HEK293 (cell line): ENCODE results near the gene BCL2L13.

Source experiments
- CTCF ChIA-PET: fragments of 350-600 bp; formaldehyde crosslinking; extraction: SDS; loops from one replicate; lab custom pipeline; 2021; ENCODE audit warnings: antibody characterized with exemption; lab: Yijun Ruan, JAX
- POLR2A ChIA-PET: fragments of 300-600 bp; formaldehyde crosslinking; extraction: SDS; loops from one replicate; lab custom pipeline; 2020; ENCODE audit warnings: antibody characterized with exemption, inconsistent platforms; lab: Yijun Ruan, JAX
- H3K27ac ChIP-seq: fragments of 200-500 bp; sonication (Bioruptor generic); 2 replicates; pipeline ENCODE4 v1.5.1; 2014; ENCODE audit warnings: low read depth, low read length, control low read depth, inconsistent platforms; ENCODE audit errors: extremely low read depth
- H3K36me3 ChIP-seq, 2 experiments: fragments of 200-500 bp in 1 of 2; sonication (Bioruptor generic) in 1 of 2; 1 replicate in 1 of 2; 2 replicates in 1 of 2; pipeline ENCODE4 v1.5.1; 2014 to 2017; ENCODE audit warnings: inconsistent platforms in 2 of 2, low read length in 2 of 2; ENCODE audit not compliant: control insufficient read depth in 2 of 2, insufficient read depth in 1 of 2
- H3K4me1 ChIP-seq: fragments of 200-500 bp; sonication (Bioruptor generic); 2 replicates; pipeline ENCODE4 v1.5.1; 2014; ENCODE audit warnings: mild to moderate bottlenecking, low read length, inconsistent platforms; ENCODE audit not compliant: control insufficient read depth, insufficient read depth
- H3K4me3 ChIP-seq: 2 replicates; pipeline ENCODE4 v1.5.1; 2011; ENCODE audit warnings: low read depth, mild to moderate bottlenecking, control low read depth, low read length, moderate library complexity
- H3K9me3 ChIP-seq: fragments of 200-500 bp; sonication (Bioruptor generic); 2 replicates; pipeline ENCODE4 v1.5.1; 2014; ENCODE audit warnings: low read depth, low read length, inconsistent platforms; ENCODE audit not compliant: control insufficient read depth, insufficient read depth
- GFI1B ChIP-seq: fragments of 450-650 bp; formaldehyde crosslinking; IDR thresholded peaks from 2 replicates; pipeline ENCODE4 v1.5.1; 2016; ENCODE audit warnings: missing biosample characterization, missing genetic modification characterization
- KLF1 ChIP-seq: fragments of 450-650 bp; formaldehyde crosslinking; IDR thresholded peaks from 2 replicates; pipeline ENCODE4 v1.5.1; 2016; ENCODE audit warnings: missing biosample characterization, missing genetic modification characterization
- KLF16 ChIP-seq: fragments of 450-650 bp; formaldehyde crosslinking; IDR thresholded peaks from 2 replicates; pipeline ENCODE4 v1.5.1; 2017; ENCODE audit warnings: missing biosample characterization, missing genetic modification characterization
- SP2 ChIP-seq: fragments of 450-650 bp; formaldehyde crosslinking; IDR thresholded peaks from 2 replicates; pipeline ENCODE4 v1.5.1; 2016; ENCODE audit warnings: missing biosample characterization, missing genetic modification characterization
- ZEB2 ChIP-seq: fragments of 450-650 bp; formaldehyde crosslinking; IDR thresholded peaks from 2 replicates; pipeline ENCODE4 v1.5.1; 2016; ENCODE audit warnings: missing biosample characterization, missing genetic modification characterization
- ZIC2 ChIP-seq: fragments of 450-650 bp; formaldehyde crosslinking; IDR thresholded peaks from 2 replicates; pipeline ENCODE4 v1.5.1; 2016; ENCODE audit warnings: missing biosample characterization, missing genetic modification characterization
- ZNF114 ChIP-seq: fragments of 450-650 bp; formaldehyde crosslinking; IDR thresholded peaks from 2 replicates; pipeline ENCODE4 v1.5.0; 2017; ENCODE audit warnings: missing biosample characterization, missing genetic modification characterization
- ZNF140 ChIP-seq: fragments of 450-650 bp; formaldehyde crosslinking; IDR thresholded peaks from 2 replicates; pipeline ENCODE4 v1.5.1; 2016; ENCODE audit warnings: missing biosample characterization, missing genetic modification characterization
- ZNF24 ChIP-seq: fragments of 450-650 bp; formaldehyde crosslinking; IDR thresholded peaks from 2 replicates; pipeline ENCODE4 v1.5.1; 2016; ENCODE audit warnings: missing biosample characterization, missing genetic modification characterization
- ZNF280D ChIP-seq: fragments of 450-650 bp; formaldehyde crosslinking; IDR thresholded peaks from 2 replicates; pipeline ENCODE4 v1.5.1; 2016; ENCODE audit warnings: missing biosample characterization, missing genetic modification characterization
- ZNF404 ChIP-seq: fragments of 450-650 bp; formaldehyde crosslinking; IDR thresholded peaks from 2 replicates; pipeline ENCODE4 v1.5.1; 2017; ENCODE audit warnings: missing biosample characterization, missing genetic modification characterization
- ZNF548 ChIP-seq: fragments of 450-650 bp; formaldehyde crosslinking; IDR thresholded peaks from 2 replicates; pipeline ENCODE4 v1.5.1; 2016; ENCODE audit warnings: missing biosample characterization, missing genetic modification characterization
- ZNF561 ChIP-seq: fragments of 450-650 bp; IDR thresholded peaks from 2 replicates; pipeline ENCODE4 v1.5.1; 2018; ENCODE audit warnings: missing biosample characterization, missing genetic modification characterization, borderline replicate concordance
- ZNF664 ChIP-seq: fragments of 450-650 bp; formaldehyde crosslinking; IDR thresholded peaks from 2 replicates; pipeline ENCODE4 v1.5.1; 2016; ENCODE audit warnings: missing biosample characterization, missing genetic modification characterization
- ZNF677 ChIP-seq: fragments of 450-650 bp; IDR thresholded peaks from 2 replicates; pipeline ENCODE4 v1.5.0; 2018; ENCODE audit warnings: missing biosample characterization, mild to moderate bottlenecking, missing genetic modification characterization, moderate library complexity
- ZNF785 ChIP-seq: fragments of 450-650 bp; formaldehyde crosslinking; IDR thresholded peaks from 2 replicates; pipeline ENCODE4 v1.5.1; 2016; ENCODE audit warnings: missing biosample characterization, missing genetic modification characterization
- ZNF843 ChIP-seq: fragments of 450-650 bp; formaldehyde crosslinking; IDR thresholded peaks from 2 replicates; pipeline ENCODE4 v1.5.1; 2016; ENCODE audit warnings: missing biosample characterization, missing genetic modification characterization
- ZXDB ChIP-seq: fragments of 450-650 bp; formaldehyde crosslinking; IDR thresholded peaks from 2 replicates; pipeline ENCODE4 v1.5.1; 2016; ENCODE audit warnings: missing biosample characterization, missing genetic modification characterization
- TF ChIP-seq, protein P1 (sequence below): fragments of 450-650 bp; formaldehyde crosslinking; IDR thresholded peaks from 2 replicates; pipeline ENCODE4 v1.5.1; 2016; ENCODE audit warnings: missing biosample characterization, missing genetic modification characterization, borderline replicate concordance

Gene BCL2L13

GRCh38 chr22:17698948-17699347, 60.4 kb downstream of the BCL2L13 start:
- Histone ChIP-seq H3K36me3 (peaks cover 9 to 10% of the 10 kb centered on the region in 2 experiments), H3K27ac (no peak overlapping the region), H3K9me3 (no peaks in the 10 kb centered on the region), H3K4me3 (no peak overlapping the region), H3K4me1 (no peaks in the 10 kb centered on the region)
- ChIA-PET POLR2A (no interaction called here), CTCF (interaction anchor here (1.0 kb wide), 1 partner anchor 16 kb away, joined by 4 read pairs; no protein-coding TSS in a partner anchor)
- TF ChIP-seq ZXDB (tag by site-specific recombination) (no peak), ZNF280D (no peak)

DNA sequence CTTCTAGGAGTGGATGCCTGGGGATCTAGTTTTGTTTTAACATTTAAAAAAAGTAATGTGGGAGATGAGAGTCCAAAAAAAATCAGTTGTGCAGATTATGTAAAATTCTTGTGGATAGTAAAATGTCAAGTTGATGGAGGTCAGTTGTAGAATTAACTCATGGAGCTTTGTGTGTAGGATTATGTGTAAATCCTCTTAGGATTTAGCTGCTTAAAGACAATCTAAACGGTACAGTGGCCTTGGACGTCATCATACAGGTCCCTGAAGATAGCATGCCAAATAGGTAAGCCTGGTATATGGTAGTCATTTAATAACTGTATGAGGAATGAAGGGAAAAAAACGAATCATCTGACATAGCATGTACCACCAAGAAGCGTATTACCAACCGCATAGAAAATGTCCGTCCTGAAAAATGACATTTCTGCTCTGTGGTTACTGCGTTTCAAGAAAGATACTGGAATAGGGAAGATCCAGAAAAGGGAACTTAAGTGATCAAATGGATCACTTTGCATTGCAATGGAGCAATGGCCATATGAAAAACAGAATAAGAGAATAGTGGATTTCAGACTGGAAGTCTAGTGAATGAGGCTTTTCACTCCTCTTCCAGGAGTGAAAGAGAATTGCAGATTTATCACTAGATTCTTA, 61.3 kb downstream of the BCL2L13 start:
- Histone ChIP-seq H3K27ac (no peak overlapping the region), H3K36me3 (peaks cover 9 to 14% of the 10 kb centered on the region in 2 experiments), H3K9me3 (no peaks in the 10 kb centered on the region), H3K4me3 (no peak overlapping the region), H3K4me1 (no peaks in the 10 kb centered on the region)
- TF ChIP-seq ZNF664 (no peak), ZNF843 (tag by site-specific recombination) (no peak), ZNF561 (tag by site-specific recombination) (no peak), ZIC2 (tag by site-specific recombination) (no peak), ZEB2 (tag by site-specific recombination) (no peak), ZNF677 (tag by site-specific recombination) (no peak), KLF1 (tag by site-specific recombination) (no peak), GFI1B (tag by site-specific recombination) (no peak)
- POLR2A ChIA-PET: no interaction called here
- CTCF ChIA-PET: interaction anchor here (0.6 to 0.9 kb wide), 2 partner anchors 15 to 59 kb away, joined by 5 to 8 read pairs; no protein-coding TSS in a partner anchor

- Histone ChIP-seq H3K36me3 (peaks cover 5 to 14% of the 10 kb centered on the region in 2 experiments), H3K9me3 (no peaks in the 10 kb centered on the region), H3K4me1 (no peaks in the 10 kb centered on the region), H3K27ac (no peak overlapping the region), H3K4me3 (no peak overlapping the region)
- ChIA-PET CTCF (no interaction called here), POLR2A (no interaction called here)
- no peak for TF ChIP-seq ZNF785 (tag by site-specific recombination)
- TF ChIP-seq ZNF114: no peak
- TF ChIP-seq KLF1 (tag by site-specific recombination): no peak
- no peak for TF ChIP-seq ZNF24 (tag by site-specific recombination)
- no peak for TF ChIP-seq ZNF548 (tag by site-specific recombination)
- no peak for TF ChIP-seq ZNF140
- TF ChIP-seq ZNF404 (tag by site-specific recombination): no peak
- no peak for TF ChIP-seq SP2 (tag by site-specific recombination)
- TF ChIP-seq, protein P1, sequence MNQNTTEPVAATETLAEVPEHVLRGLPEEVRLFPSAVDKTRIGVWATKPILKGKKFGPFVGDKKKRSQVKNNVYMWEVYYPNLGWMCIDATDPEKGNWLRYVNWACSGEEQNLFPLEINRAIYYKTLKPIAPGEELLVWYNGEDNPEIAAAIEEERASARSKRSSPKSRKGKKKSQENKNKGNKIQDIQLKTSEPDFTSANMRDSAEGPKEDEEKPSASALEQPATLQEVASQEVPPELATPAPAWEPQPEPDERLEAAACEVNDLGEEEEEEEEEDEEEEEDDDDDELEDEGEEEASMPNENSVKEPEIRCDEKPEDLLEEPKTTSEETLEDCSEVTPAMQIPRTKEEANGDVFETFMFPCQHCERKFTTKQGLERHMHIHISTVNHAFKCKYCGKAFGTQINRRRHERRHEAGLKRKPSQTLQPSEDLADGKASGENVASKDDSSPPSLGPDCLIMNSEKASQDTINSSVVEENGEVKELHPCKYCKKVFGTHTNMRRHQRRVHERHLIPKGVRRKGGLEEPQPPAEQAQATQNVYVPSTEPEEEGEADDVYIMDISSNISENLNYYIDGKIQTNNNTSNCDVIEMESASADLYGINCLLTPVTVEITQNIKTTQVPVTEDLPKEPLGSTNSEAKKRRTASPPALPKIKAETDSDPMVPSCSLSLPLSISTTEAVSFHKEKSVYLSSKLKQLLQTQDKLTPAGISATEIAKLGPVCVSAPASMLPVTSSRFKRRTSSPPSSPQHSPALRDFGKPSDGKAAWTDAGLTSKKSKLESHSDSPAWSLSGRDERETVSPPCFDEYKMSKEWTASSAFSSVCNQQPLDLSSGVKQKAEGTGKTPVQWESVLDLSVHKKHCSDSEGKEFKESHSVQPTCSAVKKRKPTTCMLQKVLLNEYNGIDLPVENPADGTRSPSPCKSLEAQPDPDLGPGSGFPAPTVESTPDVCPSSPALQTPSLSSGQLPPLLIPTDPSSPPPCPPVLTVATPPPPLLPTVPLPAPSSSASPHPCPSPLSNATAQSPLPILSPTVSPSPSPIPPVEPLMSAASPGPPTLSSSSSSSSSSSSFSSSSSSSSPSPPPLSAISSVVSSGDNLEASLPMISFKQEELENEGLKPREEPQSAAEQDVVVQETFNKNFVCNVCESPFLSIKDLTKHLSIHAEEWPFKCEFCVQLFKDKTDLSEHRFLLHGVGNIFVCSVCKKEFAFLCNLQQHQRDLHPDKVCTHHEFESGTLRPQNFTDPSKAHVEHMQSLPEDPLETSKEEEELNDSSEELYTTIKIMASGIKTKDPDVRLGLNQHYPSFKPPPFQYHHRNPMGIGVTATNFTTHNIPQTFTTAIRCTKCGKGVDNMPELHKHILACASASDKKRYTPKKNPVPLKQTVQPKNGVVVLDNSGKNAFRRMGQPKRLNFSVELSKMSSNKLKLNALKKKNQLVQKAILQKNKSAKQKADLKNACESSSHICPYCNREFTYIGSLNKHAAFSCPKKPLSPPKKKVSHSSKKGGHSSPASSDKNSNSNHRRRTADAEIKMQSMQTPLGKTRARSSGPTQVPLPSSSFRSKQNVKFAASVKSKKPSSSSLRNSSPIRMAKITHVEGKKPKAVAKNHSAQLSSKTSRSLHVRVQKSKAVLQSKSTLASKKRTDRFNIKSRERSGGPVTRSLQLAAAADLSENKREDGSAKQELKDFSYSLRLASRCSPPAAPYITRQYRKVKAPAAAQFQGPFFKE (tag by site-specific recombination): no peak
- TF ChIP-seq KLF16 (tag by site-specific recombination): no peak
These were observed 62.2 kb downstream of the BCL2L13 start for GRCh38 chr22:17700778-17701177.
